Gastroesophageal sphincter (tissue), 3 donors: ENCODE data around the gene EPC1.

ENCODE experiments used
- POLR2A ChIP-seq, 2 donors: fragments of 450-650 bp; IDR thresholded peaks; one replicate each; pipeline ENCODE4 v1.6.1; 2017; ENCODE audit warnings: antibody characterized with exemption in 2 of 2, mild to moderate bottlenecking in 2 of 2, moderate library complexity in 1 of 2
- TF ChIP-seq, protein P1 (sequence below), 4 experiments: fragments of 200-600 bp in 2 of 4; fragments of 450-650 bp in 2 of 4; sonication (generic) in 1 of 4; IDR thresholded peaks; one replicate each; pipeline ENCODE4 v1.5.1; 2017 to 2019; ENCODE audit warnings: antibody characterized with exemption in 4 of 4, mild to moderate bottlenecking in 2 of 4, moderate library complexity in 2 of 4

DNA sequence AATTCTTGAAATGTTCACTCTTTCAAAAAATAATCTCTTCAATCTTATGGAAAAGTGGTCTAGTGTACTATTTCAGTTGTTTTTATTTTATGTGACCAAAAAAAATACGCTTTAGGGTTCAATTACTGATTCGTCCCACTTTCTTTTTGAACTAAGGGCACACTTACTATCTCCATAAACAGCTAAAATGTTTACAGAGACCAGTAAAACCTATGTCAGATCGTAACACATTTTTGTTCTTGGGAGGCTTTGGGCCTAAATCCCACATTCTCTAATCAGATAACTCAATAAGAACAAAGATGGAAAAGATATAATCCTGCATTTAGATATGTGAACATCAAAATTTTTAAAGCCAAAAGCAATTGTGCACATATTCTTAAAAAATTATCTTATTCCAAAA lies 29.8 kb upstream of the EPC1 start:
- no peak for TF ChIP-seq POLR2A (IDR thresholded peaks at IDR 0.05)
- TF ChIP-seq, protein P1, sequence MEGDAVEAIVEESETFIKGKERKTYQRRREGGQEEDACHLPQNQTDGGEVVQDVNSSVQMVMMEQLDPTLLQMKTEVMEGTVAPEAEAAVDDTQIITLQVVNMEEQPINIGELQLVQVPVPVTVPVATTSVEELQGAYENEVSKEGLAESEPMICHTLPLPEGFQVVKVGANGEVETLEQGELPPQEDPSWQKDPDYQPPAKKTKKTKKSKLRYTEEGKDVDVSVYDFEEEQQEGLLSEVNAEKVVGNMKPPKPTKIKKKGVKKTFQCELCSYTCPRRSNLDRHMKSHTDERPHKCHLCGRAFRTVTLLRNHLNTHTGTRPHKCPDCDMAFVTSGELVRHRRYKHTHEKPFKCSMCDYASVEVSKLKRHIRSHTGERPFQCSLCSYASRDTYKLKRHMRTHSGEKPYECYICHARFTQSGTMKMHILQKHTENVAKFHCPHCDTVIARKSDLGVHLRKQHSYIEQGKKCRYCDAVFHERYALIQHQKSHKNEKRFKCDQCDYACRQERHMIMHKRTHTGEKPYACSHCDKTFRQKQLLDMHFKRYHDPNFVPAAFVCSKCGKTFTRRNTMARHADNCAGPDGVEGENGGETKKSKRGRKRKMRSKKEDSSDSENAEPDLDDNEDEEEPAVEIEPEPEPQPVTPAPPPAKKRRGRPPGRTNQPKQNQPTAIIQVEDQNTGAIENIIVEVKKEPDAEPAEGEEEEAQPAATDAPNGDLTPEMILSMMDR (IDR thresholded peaks at IDR 0.05): no peak
